GM19395 (cell line): Measurements from ENCODE around the gene B9D2.
"Not testable (repeated sequence)": the region's sequence is repeated elsewhere in the genome, so short reads cannot be mapped to it uniquely, and the experiment has no call there.

ENCODE experiments used
- ATAC-seq: cut with Tn5 transposase; IDR thresholded peaks from one replicate; pipeline ENCODE4 v1.9.1; 2021; ENCODE audit warnings: mild to moderate bottlenecking, moderate library complexity; ENCODE audit not compliant: unreplicated experiment

B9D2 gene

DNA sequence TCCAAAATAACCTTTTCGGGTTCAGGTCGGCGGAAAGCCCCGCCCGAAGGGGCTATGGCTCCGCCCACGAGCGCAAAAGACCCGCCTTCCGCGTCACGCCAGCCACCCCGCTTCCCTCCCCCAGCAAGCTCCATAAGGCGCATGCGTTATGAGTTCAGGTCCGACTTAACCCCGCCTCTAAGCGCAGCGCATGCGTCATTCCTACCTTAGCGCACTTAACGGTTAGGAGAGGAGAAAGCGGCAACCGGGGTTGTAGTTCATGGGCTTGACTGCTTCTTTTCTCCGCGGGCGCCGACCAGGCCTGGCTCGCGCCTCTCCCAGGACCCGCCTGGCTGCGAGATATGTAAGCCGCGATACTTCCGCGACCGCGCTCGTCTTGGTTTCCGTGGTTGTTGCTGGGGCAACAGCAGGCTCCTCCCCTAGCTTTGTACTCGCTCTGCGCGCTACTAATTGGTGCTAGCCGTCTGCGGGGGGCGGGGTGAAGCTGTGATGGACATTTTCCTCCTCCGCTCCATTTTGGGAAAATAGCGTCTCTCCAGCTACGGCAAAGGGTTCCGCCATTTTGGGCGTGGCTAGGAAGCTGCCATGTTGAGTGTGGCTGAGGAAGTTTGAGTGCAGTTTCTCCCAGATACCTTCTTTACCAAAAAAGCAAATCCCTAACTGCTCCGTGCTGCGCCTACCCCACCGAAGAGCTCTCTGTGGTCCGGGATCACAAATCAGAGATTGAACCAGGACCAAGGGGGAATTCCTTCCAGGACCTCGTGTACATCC lies at the start of gene B9D2:
B9D2 (minus strand) TSS at position 397 of the 771 bp plus-strand sequence. CDS start 630 bp downstream, outside the sequence.
- ATAC-seq: peak; percentile 82

DNA sequence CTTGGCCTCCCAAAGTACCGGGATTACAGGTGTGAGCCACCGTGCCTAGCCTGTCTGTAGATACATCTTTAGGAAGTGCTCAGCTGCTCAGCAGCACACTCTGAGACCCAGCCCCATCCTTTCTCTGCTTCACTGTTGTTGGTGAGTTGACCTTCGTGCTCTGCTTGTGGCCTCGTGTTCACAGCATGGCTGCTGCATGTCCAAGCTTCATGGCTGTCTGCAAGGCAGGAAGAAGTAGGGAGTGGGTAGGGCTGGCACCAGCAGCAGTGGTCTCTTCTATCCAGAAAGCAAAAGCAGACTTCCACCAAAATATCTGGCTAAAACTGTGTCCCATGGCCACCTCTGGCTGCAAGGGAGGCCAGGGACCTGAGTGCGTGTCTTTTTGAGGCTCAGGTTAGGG lies 49.0 kb upstream of the B9D2 start:
- ATAC-seq: no peak

- no peak for ATAC-seq
Measured at GRCh38 chr19:41411968-41412265, 48.0 kb upstream of the B9D2 start.

DNA sequence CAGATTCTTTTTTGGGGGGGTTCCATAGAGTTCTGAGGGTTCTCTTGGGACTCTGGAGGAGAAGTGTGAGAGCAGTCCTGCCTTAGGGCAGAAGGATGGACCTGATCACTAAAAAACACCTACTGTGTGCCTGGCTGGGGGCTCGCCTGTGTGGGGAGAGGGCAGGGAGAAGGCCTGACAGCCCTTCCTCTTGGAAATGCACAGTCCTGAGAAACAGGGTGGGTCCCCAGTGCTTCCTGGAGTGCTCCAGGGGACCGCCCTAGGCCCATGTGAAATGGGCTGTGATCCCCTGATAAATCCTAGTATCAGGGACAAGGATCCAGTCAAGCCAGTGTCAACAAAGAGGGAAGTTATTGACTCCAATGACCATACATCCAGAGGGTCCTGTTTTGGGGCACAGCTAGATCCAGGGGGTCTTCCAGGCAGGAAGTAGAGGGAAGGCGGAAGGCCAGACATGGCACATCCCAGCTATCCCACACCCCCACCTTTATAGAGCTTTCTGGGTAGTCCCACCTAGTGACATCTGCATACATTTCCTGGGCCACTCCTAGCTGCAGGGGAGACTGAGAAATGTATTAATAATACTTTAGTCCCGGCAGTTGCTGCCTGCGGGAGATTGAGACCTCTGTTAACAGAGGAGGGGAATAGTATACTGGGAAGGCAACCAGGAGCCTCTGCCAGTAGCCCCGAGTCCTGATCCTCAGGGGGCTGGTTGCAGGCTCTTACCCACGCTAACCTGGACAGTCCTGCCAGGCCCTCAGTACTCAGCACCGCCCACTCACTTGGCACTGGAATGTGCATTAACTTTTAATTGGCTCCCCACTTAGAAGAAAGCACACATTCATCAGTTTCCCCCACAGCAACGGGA lies 47.4 kb upstream of the B9D2 start:
- ATAC-seq: no peak

- no peak for ATAC-seq
Measured at GRCh38 chr19:41410336-41411054, 46.5 kb upstream of the B9D2 start.

GRCh38 chr19:41409288-41409687 lies 45.3 kb upstream of the B9D2 start:
- no peak for ATAC-seq

GRCh38 chr19:41408846-41409245 lies 44.9 kb upstream of the B9D2 start:
- ATAC-seq: not testable (repeated sequence)

DNA sequence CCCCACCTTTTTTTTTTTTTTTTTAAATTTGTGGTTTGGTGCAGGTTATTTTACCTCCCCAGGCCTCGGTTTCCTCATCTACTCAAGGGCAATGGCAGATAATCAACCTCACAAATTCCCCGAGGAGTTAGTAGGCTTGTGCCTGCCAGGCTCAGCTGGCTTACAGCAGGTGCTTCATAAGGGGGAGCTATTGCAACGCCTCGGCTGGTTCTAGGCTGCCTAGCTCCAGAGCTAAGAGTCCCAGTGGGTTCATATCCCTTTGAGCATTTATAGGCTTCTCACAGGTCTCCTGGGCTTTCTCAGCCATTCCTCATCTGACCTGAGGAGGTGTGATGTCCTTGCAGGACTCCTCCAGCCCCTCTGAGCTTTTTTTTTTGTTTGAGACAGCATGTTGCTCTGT lies 44.3 kb upstream of the B9D2 start:
- ATAC-seq: no peak

DNA sequence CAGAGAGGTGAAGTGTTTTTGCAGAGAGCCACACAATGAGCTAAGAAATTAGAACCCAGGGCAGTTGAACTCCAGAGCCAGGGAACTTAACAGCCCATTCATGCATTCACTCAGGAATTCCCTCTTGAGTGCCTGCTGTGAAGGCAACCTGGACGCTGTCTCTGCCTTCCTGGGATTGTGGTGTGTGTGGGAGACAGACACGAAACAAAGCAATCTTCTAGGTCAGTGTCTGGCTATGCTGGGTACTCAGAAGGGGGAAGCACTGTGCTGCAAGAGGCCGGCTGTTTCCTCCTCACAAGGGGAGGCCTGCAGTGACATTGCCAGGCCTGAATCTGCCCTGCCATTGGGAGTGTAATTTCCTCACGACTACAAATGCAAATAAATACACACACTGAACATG lies 43.3 kb upstream of the B9D2 start:
- no peak for ATAC-seq

DNA sequence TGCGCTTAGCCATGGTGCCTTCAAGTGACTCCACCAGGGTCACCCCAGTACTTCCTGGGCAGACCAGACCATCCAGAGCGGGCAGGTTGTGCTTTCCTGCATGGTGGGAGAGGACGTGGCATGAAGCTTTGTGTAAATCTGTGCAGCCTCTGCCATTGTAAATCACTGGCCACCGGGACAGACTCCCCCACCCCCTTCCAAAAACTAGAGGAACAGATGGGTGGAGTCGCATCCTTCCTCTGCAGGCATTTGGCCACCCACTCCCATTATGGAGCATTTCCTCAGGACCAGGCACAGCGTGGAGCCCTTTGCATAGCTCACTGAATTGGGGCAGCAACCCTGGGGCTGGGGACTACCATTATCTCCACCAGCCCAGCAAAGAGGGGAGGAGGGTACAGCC lies 41.8 kb upstream of the B9D2 start:
- no peak for ATAC-seq

GRCh38 chr19:41403181-41403970 lies 39.4 kb upstream of the B9D2 start:
- ATAC-seq: no peak

GRCh38 chr19:41402010-41402409 lies 38.1 kb upstream of the B9D2 start:
- ATAC-seq: no peak

GRCh38 chr19:41401483-41401882 lies 37.5 kb upstream of the B9D2 start:
- no peak for ATAC-seq

DNA sequence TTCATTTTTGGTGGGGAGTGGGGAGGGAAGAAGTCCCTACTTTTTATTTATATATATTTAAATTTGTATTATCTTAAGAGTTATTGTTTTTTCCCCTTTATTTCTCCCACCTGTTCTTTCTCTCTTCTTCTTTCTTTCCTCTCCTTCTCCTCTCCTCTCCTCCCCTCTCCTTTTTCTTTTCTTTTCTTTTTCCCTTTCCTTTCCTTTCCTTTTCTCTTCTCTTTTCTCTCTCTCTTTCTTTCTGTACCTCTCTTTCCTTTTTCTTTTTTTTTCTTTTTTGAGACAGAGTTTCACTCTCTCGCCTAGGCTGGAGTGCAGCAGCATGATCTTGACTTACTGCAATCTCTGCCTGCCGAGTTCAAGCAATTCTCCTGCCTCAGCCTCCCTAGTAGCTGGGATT lies 35.6 kb upstream of the B9D2 start:
- no peak for ATAC-seq

- ATAC-seq: no peak
Measured at GRCh38 chr19:41399091-41399490, 35.1 kb upstream of the B9D2 start.

DNA sequence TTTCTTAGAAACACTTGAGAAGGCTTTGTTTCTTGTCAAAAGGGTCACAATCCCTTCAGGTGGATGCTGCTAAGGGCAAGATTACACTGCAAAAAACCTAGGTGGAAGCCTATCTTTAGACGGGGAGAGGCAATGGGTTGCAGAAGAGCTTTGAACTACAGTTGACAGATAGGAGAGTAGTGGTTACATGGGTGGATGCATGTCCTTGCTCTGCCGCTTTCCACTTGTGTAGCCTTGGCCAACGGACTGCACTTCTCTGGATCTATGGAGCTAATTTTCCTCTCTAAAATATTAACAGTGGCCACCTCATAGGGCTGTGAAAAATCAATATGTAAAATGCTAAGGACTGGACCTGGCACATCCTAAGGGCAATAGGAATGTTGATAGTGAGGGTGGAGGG lies 34.6 kb upstream of the B9D2 start:
- no peak for ATAC-seq

GRCh38 chr19:41398050-41398418 lies 34.1 kb upstream of the B9D2 start:
- no peak for ATAC-seq

- peak; percentile 87 for ATAC-seq
Measured at GRCh38 chr19:41397086-41398049, 33.4 kb upstream of the B9D2 start, which contains the start of the genes BCKDHA and EXOSC5. BCKDHA (plus strand) TSS chr19:41397818; CDS start chr19:41397828, 10 bp downstream. EXOSC5 (minus strand) TSS chr19:41397359; CDS start chr19:41397328, 31 bp downstream.

DNA sequence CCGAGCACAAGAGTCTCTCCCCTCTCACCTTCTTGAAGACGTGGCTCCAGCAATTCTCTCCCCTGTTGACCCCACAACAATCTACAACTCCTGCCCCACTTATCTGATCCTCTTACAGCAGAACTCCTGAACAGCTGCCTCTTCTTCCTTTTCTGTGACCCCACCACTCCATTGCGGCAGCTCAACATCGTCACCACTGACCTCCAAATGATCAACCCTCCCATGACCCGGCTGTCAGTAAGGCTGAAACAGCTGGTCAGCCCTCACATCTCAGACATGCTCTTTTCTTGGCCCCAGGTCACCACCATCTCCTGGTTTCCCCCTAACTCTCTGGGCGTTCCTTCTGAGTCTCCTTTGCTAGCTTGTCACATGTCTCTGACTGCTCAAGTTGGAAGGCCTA lies 31.4 kb upstream of the B9D2 start:
- ATAC-seq: no peak

DNA sequence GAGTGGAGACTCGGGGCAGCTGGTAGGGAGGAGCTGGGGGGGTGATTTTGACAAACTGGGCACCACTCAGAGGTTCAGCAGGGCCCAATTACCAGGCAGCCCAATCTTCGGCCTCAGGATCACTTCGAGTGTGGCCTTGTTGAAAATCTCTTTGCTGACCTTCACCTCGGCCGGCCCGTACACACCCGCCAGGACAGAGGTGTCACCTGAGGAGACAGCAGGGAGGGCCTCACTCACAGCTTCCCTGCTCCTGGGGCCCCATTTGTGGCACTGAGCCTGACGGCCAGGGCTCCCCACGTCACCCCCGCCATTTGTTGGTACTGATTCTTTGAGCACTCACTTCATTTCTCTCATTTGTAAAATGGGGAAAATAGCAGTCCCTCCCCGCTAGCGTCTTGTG lies 28.8 kb upstream of the B9D2 start:
- ATAC-seq: no peak
